Epithelial cell of prostate (primary cell): ENCODE results near the gene NPAS3.

Source experiments
- DNase-seq: peaks from one replicate; pipeline ENCODE4 v3.0.0-alpha.2; 2011; ENCODE audit warnings: low read depth, low spot score
- H3K27ac ChIP-seq: fragments of 450-650 bp; 2 replicates; pipeline ENCODE4 v1.5.1; 2017; ENCODE audit warnings: mild to moderate bottlenecking

The NPAS3 gene

DNA sequence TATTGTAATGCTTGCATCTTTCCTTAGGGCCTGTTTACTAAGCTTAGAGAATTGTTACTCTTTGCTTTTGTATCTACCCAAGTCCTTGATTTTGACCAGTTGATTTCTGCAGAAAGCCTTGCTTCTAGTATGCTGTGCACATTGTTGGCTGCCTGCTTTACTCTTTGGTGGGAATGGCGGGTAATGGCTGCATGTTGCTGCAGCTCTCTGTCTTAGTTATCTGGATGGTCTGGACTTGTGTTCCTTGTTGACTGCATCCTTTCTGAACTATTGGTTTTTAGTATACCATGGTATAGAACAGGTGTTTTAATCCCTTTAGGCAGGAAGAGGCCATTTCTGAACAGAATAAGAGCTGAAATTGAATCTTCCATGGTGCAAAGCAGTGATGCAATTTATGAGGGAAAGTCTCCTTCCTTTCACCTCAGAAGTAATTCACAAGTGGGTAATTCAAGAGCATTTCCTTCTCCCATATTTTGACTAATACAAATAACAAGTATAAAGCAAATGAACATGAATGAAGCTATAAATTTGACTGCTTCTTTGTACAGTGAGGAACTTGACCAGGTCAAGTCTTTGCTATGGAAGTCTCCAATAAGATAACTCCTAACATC is 466.4 kb downstream of the NPAS3 start:
- DNase-seq = no peak
- H3K27ac ChIP-seq = no peak overlapping the region

DNA sequence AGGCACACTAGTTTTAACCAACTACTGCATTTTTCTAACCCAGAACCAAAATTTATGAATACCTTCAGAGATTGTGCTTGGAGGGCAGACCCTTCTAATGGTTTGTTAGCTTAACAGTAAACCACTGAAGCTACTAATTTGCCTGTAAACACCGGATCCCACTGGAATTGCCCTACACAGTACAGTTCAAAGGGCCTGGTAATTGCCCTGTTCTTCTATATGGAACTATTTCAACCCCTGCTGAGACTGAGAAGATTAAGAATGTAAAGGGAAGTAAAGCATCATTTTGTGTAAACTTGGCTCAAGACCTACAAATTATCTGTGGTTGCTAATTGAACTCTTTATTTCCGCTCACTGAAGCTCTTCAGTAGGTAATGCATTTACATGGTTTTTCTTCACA is 468.1 kb downstream of the NPAS3 start:
- no peak overlapping the region for H3K27ac ChIP-seq
- DNase-seq = no peak

DNA sequence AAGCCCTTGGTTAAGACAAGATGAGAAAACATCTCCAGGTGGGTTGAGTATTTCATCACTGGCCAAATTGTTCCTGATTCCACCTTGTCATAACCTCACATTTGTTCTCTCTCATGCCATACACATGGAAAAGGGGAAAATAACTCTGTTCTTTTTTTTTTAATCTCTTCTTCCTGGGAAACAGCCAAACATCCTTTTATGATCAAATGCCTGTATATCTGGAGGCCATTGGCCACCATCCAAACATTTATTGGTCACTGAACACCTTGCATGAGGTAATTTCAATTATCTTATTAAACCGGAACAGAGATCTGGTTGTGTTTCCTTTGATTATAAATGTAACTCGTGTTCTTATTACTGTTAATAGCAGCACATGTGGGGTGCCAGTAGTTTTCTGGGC is 469.6 kb downstream of the NPAS3 start:
- no peak overlapping the region for H3K27ac ChIP-seq
- no peak for DNase-seq

DNA sequence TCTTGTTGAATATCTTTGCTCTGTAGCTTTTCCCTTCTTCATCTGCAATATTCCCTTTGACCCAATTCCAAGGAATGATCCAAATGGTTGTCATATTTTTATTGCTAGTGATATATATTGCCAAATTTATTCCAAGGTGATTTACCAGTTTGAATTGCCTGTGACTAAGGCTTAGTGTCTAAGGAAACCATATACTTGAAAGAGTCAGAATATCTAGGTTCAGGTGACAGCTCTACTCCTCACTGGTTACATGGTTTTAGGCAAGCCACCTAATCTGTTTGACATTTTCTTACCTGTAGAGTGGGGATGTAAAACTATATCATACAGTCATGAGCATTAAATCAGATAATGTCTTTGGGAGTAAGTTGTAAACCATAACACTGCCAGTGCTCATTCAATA is 473.8 kb downstream of the NPAS3 start:
- H3K27ac ChIP-seq = no peak overlapping the region
- DNase-seq = no peak

DNA sequence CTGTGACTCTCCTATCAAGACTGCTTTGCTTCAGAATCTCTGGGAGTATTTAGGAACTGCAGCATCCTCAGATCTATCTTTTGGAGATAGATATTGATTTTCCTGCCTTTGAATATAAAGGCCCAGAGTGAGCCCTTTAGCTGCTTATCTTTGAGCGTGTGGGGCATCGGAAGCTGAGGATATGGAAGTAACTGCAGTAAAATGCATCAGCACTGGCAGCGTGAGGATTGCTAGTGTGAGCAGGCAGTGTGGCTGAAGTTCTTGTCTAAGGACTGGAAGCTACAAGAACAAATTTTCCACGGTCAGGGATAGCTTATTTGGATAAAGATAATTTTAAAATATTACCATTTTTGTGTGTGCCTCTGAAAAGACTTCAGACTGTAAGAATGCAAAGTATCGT is 474.7 kb downstream of the NPAS3 start:
- H3K27ac ChIP-seq = no peak overlapping the region
- no peak for DNase-seq

- no peak overlapping the region for H3K27ac ChIP-seq
- no peak for DNase-seq
Measured at GRCh38 chr14:33414041-33414440, 475.4 kb downstream of the NPAS3 start.

DNA sequence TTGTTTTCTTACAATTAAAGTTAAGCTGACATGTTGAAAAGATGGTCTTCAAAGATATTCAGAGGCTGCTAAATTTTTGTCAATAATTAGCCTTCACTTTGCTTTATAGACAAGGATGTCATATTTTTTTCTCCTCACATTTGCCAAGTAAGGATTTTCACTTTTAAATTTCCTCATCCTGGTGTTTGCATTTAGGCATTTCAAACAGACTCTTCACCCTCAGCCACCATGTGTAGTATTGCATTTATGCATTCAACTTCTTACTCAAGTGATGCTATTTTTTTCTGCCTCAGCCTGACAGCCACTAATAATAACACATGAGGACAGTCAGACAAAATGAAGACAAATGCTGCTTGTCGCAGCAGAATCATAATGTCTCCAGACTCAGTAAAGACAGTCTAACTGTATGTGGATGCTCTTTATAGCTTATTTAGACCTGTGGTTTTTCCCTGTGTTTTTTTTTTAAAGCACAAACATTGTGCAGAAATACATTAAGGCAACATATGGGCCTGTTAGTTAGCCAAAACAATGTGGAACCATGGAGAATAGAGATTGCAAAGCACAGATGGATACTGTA is 481.5 kb downstream of the NPAS3 start:
- H3K27ac ChIP-seq = no peak overlapping the region
- DNase-seq = no peak

- H3K27ac ChIP-seq = no peak overlapping the region
- no peak for DNase-seq
Measured at GRCh38 chr14:33430414-33431035, 491.8 kb downstream of the NPAS3 start.

DNA sequence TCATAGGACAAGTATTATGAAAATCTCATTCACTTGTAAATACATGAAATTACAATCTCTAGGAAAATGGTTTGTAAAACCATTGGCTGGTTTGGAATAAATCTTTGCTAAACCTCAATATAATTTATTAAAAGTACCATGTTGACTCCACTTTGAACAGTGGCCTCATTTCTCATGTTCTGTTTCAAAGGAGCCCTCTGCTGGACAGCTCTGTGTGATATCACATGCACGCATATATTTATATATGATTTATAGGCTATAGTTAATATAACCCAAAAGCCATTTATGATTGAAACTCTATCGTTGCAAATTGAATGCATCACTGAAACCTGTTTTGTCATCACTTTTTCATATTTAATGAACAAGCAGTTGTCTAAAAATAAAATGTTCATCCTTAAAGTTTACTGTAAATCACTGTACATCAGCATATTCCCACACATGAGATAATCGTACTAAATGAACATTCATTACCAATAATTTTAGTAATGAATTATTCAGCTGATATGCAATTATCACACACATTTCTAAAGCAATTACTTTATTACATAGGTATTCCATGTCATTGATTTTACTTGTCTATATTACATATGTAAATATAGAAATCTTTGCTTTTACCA is 493.8 kb downstream of the NPAS3 start:
- no peak overlapping the region for H3K27ac ChIP-seq
- no peak for DNase-seq

GRCh38 chr14:33433396-33433795 is 494.7 kb downstream of the NPAS3 start:
- no peak overlapping the region for H3K27ac ChIP-seq

DNA sequence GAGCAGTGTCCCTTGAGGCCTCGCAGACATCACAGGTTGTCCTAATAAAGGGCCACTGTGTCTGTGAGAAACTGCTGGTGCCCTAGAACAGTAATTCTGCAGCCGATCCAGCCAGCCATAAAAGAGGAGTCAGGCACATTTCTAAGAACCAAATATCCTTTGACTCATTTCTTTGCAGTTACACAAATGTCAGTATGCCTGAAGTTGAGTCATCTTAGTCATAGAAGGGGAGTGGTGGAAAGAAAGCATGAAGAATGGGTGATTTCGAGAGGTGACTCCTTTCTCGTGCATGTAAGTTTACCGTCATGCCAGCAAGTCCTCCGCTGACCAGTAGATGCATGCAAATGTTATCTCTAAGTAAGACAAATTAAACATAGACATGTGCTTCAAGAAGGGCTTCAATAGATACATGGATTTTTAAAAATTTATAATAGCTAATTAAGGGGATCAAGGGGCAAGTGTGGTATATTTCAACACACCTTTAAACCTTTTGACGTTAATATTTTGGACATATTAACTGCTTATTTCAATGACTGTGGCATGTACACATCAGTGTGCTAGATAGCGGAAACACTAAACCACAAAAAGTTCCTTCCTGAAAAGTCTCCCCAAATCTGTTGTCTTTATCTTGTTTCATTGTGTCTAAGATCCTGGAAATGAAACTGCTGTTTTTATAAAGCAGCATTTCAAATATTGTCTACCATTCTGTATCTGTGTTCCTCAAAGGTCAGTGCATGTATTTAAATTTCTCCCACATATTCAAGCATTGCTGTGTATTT is 497.4 kb downstream of the NPAS3 start:
- DNase-seq = peak; percentile 72
- H3K27ac ChIP-seq = no peak overlapping the region

More at GRCh38 chr14:33433396-33433795, 494.7 kb downstream of the NPAS3 start:
- no peak for DNase-seq

DNA sequence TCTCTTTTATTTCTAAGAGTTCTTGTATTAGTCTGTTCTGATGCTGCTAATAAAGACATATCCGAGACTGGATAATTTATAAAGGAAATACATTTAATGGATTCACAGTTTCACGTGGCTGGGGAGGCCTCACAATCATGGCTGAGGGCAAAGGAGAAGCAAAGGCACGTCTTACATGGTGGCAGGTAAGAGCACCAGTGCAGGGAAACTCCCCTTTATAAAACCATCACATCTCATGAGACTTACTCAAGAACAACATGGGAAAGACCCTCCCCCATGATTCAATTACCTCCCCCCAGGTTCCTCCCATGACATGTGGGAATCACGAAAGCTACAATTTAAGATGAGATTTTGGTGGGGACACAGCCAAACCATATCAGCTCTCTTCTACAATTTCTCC is 503.0 kb downstream of the NPAS3 start:
- H3K27ac ChIP-seq = no peak overlapping the region
- no peak for DNase-seq

DNA sequence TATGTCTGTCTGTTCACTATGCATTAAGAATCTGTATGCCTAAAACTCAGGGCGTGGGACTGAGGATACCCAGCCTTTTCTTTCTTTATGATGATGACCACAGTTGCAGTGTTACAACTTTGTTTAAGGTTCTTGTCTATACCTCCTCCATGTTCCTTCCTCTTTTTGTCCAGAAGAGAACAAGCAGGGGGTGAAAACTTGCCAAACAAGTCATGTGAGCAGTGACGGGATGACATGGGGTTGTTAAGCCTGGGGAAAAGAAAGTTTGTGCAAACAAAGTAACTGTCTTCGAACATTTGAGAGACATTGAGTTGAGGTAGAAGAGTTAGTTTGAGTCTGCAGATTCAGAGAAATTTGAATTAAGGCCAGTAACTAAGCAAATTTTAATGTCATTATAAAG is 505.5 kb downstream of the NPAS3 start:
- H3K27ac ChIP-seq = no peak overlapping the region
- no peak for DNase-seq

DNA sequence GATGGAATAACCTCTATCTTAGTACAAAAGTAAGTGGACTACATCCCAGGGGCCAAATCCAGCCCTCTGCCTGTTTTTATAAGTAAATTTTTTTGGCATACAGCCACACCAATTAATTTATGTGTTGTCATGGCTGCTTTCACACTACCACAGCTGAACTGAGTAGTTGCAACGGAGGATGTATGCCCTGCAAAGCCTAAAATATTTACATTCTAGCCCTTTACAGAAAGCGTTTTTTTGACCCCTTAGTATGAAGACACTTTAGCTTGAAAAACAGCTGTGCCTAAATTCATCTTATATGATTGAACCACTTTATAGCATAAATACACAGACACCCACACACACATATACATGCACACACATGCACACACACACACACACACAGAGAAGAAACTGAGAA is 510.6 kb downstream of the NPAS3 start:
- DNase-seq = no peak
- no peak overlapping the region for H3K27ac ChIP-seq

GRCh38 chr14:33449703-33450395 is 511.2 kb downstream of the NPAS3 start:
- no peak overlapping the region for H3K27ac ChIP-seq
- no peak for DNase-seq

- H3K27ac ChIP-seq = no peak overlapping the region
- DNase-seq = no peak
Measured at GRCh38 chr14:33450416-33450815, 511.7 kb downstream of the NPAS3 start.

DNA sequence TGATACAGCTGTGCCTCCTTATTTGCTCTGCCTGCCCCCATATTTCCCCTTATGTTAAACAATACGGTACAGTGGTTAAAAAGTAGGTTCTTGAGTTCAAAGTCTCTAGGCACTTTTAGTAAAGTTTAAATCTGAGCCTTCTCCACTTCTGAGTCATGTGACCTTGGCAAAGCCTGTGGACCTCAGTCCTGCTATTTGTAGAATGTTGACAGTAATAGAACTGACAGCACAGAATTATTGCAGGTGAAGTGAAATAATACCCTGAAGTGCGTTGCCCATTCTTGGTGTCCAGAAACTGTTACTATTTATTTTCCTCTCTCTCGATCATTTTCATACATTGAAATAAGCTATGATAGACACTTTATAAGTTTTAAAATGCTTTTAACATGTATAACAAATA is 512.5 kb downstream of the NPAS3 start:
- no peak overlapping the region for H3K27ac ChIP-seq
- DNase-seq = no peak

- no peak for DNase-seq
- no peak overlapping the region for H3K27ac ChIP-seq
Measured at GRCh38 chr14:33452995-33453394, 514.3 kb downstream of the NPAS3 start.

DNA sequence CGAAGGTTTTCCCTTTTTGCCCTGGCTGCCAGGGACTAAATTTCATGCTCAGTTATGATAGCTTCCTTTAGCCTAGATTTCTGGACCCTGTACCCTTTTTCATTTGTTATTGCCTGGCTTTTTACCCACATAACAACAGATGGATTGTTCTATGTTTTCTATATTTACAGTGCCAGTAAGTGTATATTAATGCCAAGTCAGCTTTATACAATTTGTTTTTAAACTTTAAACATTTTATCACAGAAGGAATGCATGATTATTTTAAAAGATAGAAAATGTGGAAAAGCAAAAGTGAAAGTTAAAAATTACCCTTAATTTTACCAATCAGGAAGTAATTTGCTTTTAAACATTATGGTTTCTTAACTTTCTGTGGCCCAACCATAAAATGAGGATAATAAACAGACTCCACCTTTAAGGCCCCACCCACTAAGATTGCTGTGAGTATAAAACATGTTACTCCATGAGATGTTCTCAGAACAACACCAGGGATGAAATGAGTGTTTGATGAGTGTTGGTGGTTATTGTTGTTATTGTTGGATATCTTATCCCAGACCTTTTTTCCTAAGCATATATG is 515.4 kb downstream of the NPAS3 start:
- no peak overlapping the region for H3K27ac ChIP-seq
- DNase-seq = no peak

GRCh38 chr14:33454707-33455106 is 516.0 kb downstream of the NPAS3 start:
- DNase-seq = no peak
- no peak overlapping the region for H3K27ac ChIP-seq
